Right atrium auricular region (tissue), 2 donors: ENCODE results near the gene GSTT2B. TPM values are rescaled to one million over a fixed set of nuclear protein-coding genes. Genes with fewer than 3 reads are reported as not detected.

Experiments used
- DNase-seq: peaks from one replicate; pipeline ENCODE4 v3.0.0-alpha.2; 2019; ENCODE audit warnings: low spot score
- H3K27ac ChIP-seq, 2 donors: fragments of 200-600 bp; sonication (generic); 1 replicate in 1 of 2; 2 replicates in 1 of 2; pipeline ENCODE4 v1.5.1; 2016 to 2019
- H3K27me3 ChIP-seq, 2 donors: fragments of 200-600 bp; sonication (generic); one replicate each; pipeline versions ENCODE4 v1.5.1 to v1.6.0; 2017 to 2019
- H3K36me3 ChIP-seq: fragments of 200-600 bp; sonication (generic); one replicate; pipeline ENCODE4 v1.5.1; 2016
- H3K4me1 ChIP-seq, 2 donors: fragments of 200-600 bp; sonication (generic); one replicate each; pipeline versions ENCODE4 v1.5.1 to v1.6.0; 2017 to 2019
- H3K4me3 ChIP-seq, 2 donors: fragments of 200-600 bp; sonication (generic); 1 replicate in 1 of 2; 2 replicates in 1 of 2; pipeline ENCODE4 v1.5.1; 2017 to 2019; ENCODE audit warnings: mild to moderate bottlenecking in 1 of 2, moderate library complexity in 1 of 2
- H3K9me3 ChIP-seq, 2 donors: fragments of 200-600 bp; sonication (generic); one replicate each; pipeline ENCODE4 v1.5.1; 2019
- total RNA-seq, 2 donors: library from RNA; depleted of rRNA; stranded (reverse); fragments of >200 nt; gene quantifications; one replicate each; pipeline ENCODE4 v1.1.0, GENCODE V29; 2016
- TF ChIP-seq, protein P1 (sequence below), 2 donors: fragments of 200-600 bp; sonication (generic); IDR thresholded peaks; one replicate each; pipeline ENCODE4 v1.5.1; 2019; ENCODE audit warnings: antibody characterized with exemption in 2 of 2

The GSTT2B gene
- total RNA-seq, 2 donors from 2014 or later: 3.7 to 9.1 TPM

DNA sequence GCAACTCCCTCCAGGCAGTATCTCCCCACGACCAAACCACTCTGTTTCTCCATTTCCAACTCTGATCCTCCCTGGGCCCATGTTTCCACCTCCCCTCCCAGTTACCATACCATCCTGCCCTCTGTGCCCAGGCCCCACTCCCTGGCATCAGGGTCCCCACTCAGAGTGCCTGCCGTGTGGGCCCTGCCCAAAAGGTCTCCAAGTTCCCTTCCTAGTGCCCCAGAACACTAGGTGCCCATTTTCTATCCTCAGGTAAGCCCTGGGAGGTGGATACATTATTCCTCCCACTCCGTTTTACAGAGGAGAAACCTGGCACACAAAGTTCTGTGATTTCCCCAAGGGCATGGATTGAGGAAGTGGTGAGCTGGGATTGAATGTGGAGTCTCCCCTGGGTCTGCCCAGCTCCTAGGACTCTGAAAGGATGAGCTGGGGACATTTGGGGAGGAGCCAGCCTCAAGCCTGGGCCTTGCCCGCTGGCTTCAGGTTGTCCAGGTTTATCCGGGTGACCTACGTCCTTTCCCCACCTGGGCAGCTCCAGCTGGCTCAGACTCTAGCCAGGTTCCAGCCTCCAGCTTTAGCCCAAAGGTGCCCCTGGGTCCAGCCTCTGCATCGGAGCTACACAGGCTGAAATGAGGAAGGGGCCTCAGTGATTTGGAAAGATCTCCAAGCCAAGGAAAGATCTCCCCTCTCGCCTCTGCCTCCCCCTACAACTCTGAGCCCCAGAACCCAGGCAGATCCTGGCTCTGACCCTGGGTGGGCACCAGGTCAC lies 46.4 kb upstream of the GSTT2B start:
- H3K36me3 ChIP-seq: no peaks in the 10 kb centered on the region
- TF ChIP-seq, protein P1, sequence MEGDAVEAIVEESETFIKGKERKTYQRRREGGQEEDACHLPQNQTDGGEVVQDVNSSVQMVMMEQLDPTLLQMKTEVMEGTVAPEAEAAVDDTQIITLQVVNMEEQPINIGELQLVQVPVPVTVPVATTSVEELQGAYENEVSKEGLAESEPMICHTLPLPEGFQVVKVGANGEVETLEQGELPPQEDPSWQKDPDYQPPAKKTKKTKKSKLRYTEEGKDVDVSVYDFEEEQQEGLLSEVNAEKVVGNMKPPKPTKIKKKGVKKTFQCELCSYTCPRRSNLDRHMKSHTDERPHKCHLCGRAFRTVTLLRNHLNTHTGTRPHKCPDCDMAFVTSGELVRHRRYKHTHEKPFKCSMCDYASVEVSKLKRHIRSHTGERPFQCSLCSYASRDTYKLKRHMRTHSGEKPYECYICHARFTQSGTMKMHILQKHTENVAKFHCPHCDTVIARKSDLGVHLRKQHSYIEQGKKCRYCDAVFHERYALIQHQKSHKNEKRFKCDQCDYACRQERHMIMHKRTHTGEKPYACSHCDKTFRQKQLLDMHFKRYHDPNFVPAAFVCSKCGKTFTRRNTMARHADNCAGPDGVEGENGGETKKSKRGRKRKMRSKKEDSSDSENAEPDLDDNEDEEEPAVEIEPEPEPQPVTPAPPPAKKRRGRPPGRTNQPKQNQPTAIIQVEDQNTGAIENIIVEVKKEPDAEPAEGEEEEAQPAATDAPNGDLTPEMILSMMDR (IDR thresholded peaks at IDR 0.05): no peak
- no peaks in the 10 kb centered on the region for H3K9me3 ChIP-seq
- H3K4me3 ChIP-seq: no peak overlapping the region
- peaks cover 0 to 20% of the 10 kb centered on the region in 2 donors for H3K4me1 ChIP-seq
- H3K27ac ChIP-seq: no peak overlapping the region
- no peak for DNase-seq
- H3K27me3 ChIP-seq: no peaks in the 10 kb centered on the region

DNA sequence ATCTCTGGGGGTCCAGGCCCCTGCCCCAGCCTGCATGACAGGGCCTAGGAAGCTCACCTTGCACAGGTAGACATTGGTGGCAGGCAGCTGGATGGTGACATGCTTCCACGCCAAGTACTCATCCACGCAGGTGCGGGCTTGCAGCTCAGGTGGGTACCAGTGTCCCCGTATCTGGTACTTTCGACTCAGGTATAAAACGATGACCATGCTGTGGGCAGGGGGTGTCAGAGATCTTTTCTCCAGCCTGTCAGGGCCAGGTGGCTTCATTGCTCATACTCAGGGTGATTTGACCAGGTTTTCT lies 45.9 kb upstream of the GSTT2B start:
- H3K27me3 ChIP-seq: no peaks in the 10 kb centered on the region
- H3K4me3 ChIP-seq: no peak overlapping the region
- no peaks in the 10 kb centered on the region for H3K9me3 ChIP-seq
- no peaks in the 10 kb centered on the region for H3K36me3 ChIP-seq
- no peak overlapping the region for H3K27ac ChIP-seq
- peaks cover 0 to 14% of the 10 kb centered on the region in 2 donors for H3K4me1 ChIP-seq
- no peak for DNase-seq
- TF ChIP-seq, protein P1 (IDR thresholded peaks at IDR 0.05): no peak

- no peak for DNase-seq
- TF ChIP-seq, protein P1 (IDR thresholded peaks at IDR 0.05): no peak
- no peaks in the 10 kb centered on the region for H3K9me3 ChIP-seq
- no peaks in the 10 kb centered on the region for H3K27me3 ChIP-seq
- no peak overlapping the region for H3K27ac ChIP-seq
- peaks cover 0 to 10% of the 10 kb centered on the region in 2 donors for H3K4me1 ChIP-seq
- H3K36me3 ChIP-seq: no peaks in the 10 kb centered on the region
- H3K4me3 ChIP-seq: no peak overlapping the region
Measured at GRCh38 chr22:24006207-24006913, 45.4 kb upstream of the GSTT2B start.

DNA sequence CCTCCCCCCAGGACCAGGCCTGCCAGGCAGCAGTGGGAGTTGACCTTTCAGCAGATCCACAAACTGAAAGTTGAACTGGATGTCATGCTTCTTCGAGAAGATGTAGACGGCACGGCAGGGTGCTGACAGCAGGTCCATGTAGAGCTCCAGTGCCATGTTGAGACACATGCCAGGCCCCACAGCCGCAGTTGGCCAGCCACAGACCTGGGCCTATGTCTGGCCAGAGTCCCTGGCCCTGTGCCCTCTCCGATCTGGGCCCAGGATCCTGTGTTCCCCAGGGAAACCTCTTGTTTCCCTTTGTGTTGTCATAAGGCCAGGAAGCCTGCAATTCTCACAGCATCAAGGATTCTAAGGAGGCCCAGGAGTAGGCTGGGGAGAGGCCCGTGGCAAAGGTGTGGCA lies 44.2 kb upstream of the GSTT2B start, which contains the start of gene GSTT4:
TSS of gene GSTT4 (minus strand) at position 253 of the 400 bp plus-strand sequence. CDS start at position 156, 97 bp downstream.
- Histone ChIP-seq H3K9me3 (no peaks in the 10 kb centered on the region), H3K4me1 (peaks cover 0 to 10% of the 10 kb centered on the region in 2 donors), H3K36me3 (no peaks in the 10 kb centered on the region), H3K27ac (peak within 1 kb of the TSS; percentile 40 to 51), H3K27me3 (no peaks in the 10 kb centered on the region), H3K4me3 (no peak within 1 kb of the TSS)
- TF ChIP-seq, protein P1 (IDR thresholded peaks at IDR 0.05): no peak
- no peak for DNase-seq

- H3K9me3 ChIP-seq: no peaks in the 10 kb centered on the region
- TF ChIP-seq, protein P1 (IDR thresholded peaks at IDR 0.05): no peak
Measured at GRCh38 chr22:24003887-24004286, 42.9 kb upstream of the GSTT2B start.

More at GRCh38 chr22:24003887-24004286, 42.9 kb upstream of the GSTT2B start:
- no peak for DNase-seq
- peaks cover 0 to 10% of the 10 kb centered on the region in 2 donors for H3K4me1 ChIP-seq
- H3K27ac ChIP-seq: no peak overlapping the region
- no peaks in the 10 kb centered on the region for H3K36me3 ChIP-seq
- H3K27me3 ChIP-seq: no peaks in the 10 kb centered on the region
- H3K4me3 ChIP-seq: no peak overlapping the region
